Left ventricle myocardium inferior (tissue), 1 donor: ENCODE results near the gene TMEM163. TPM values are rescaled to one million over a fixed set of nuclear protein-coding genes. Genes with fewer than 3 reads are reported as not detected.

Source experiments
- DNase-seq: peaks from one replicate; pipeline ENCODE4 v3.0.0-alpha.2; 2020
- H3K27ac ChIP-seq: fragments of 200-600 bp; replicated peaks from 2 replicates; pipeline ENCODE4 v1.8.0; 2021
- H3K27me3 ChIP-seq: fragments of 200-600 bp; 2 replicates; pipeline ENCODE4 v1.8.0; 2021; ENCODE audit warnings: low read depth
- H3K36me3 ChIP-seq: fragments of 200-600 bp; 2 replicates; pipeline ENCODE4 v1.8.0; 2021
- H3K4me1 ChIP-seq: fragments of 200-600 bp; 2 replicates; pipeline ENCODE4 v1.8.0; 2021
- H3K4me3 ChIP-seq: fragments of 200-600 bp; 2 replicates; pipeline ENCODE4 v1.8.0; 2021; ENCODE audit warnings: mild to moderate bottlenecking, moderate library complexity
- H3K9me3 ChIP-seq: fragments of 200-600 bp; replicated peaks from 2 replicates; pipeline ENCODE4 v1.8.0; 2021
- CTCF ChIP-seq: fragments of 200-600 bp; IDR thresholded peaks from 2 replicates; pipeline ENCODE4 v1.8.0; 2021; ENCODE audit warnings: antibody characterized with exemption, mild to moderate bottlenecking, borderline replicate concordance
- intact Hi-C: fragments of 100-400 bp; cut with micrococcal nuclease; formaldehyde crosslinking; loops from one replicate; pipeline ENCODE4 v1.11.0; 2022
- total RNA-seq: library from RNA; stranded (reverse); fragmentation: NEBNext Ultra II Directional; extraction: Animal tissue kit (Norgen Biotek cat#: 25700); gene quantifications from one replicate; pipeline ENCODE4 v1.2.1, GENCODE V29; 2021
- donor health status: DM: no; HTN: yes; CAD: no; lungs with severe emphysema.

The TMEM163 gene
- total RNA-seq, 1 donor from 2014 or later, result 0.22 TPM

GRCh38 chr2:134682726-134683125 lies 36.1 kb downstream of the TMEM163 start:
- peaks cover 16% of the 10 kb centered on the region for H3K4me1 ChIP-seq
- H3K4me3 ChIP-seq, result no peak overlapping the region
- intact Hi-C loops, result no loop called here
- no peak overlapping the region for H3K27ac ChIP-seq
- TF ChIP-seq CTCF, result no peak
- no peaks in the 10 kb centered on the region for H3K36me3 ChIP-seq
- H3K27me3 ChIP-seq, result peaks cover 8% of the 10 kb centered on the region
- DNase-seq, result no peak
- H3K9me3 ChIP-seq, result peaks cover 8% of the 10 kb centered on the region

- Histone ChIP-seq H3K4me3 (no peak overlapping the region), H3K27me3 (peaks cover 8% of the 10 kb centered on the region), H3K27ac (no peak overlapping the region), H3K36me3 (no peaks in the 10 kb centered on the region), H3K4me1 (peaks cover 25% of the 10 kb centered on the region), H3K9me3 (no peaks in the 10 kb centered on the region)
- no peak for TF ChIP-seq CTCF
- DNase-seq, result no peak
- intact Hi-C loops, result no loop called here
Observed at GRCh38 chr2:134681201-134681600, 37.6 kb downstream of the TMEM163 start.

GRCh38 chr2:134679745-134680144 lies 39.1 kb downstream of the TMEM163 start:
- intact Hi-C loops, result no loop called here
- no peak for DNase-seq
- Histone ChIP-seq H3K36me3 (no peaks in the 10 kb centered on the region), H3K4me1 (peaks cover 25% of the 10 kb centered on the region), H3K9me3 (no peaks in the 10 kb centered on the region), H3K27me3 (peaks cover 8% of the 10 kb centered on the region), H3K27ac (no peak overlapping the region), H3K4me3 (no peak overlapping the region)
- no peak for TF ChIP-seq CTCF

- Histone ChIP-seq H3K9me3 (no peaks in the 10 kb centered on the region), H3K4me1 (peaks cover 25% of the 10 kb centered on the region), H3K4me3 (no peak overlapping the region), H3K27me3 (peaks cover 8% of the 10 kb centered on the region), H3K27ac (no peak overlapping the region), H3K36me3 (no peaks in the 10 kb centered on the region)
- intact Hi-C loops, result no loop called here
- DNase-seq, result no peak
- no peak for TF ChIP-seq CTCF
Observed at GRCh38 chr2:134679294-134679693, 39.5 kb downstream of the TMEM163 start.

GRCh38 chr2:134677856-134678756 lies 40.7 kb downstream of the TMEM163 start:
- no peak for TF ChIP-seq CTCF
- Histone ChIP-seq H3K27me3 (peaks cover 8% of the 10 kb centered on the region), H3K4me3 (no peak overlapping the region), H3K4me1 (peaks cover 21% of the 10 kb centered on the region), H3K9me3 (peaks cover 6% of the 10 kb centered on the region), H3K27ac (peak overlapping the region; percentile 30), H3K36me3 (no peaks in the 10 kb centered on the region)
- intact Hi-C loops, result no loop called here
- no peak for DNase-seq
